ENCODE measurements around the gene CD59. TPM values are rescaled to one million over a fixed set of nuclear protein-coding genes. Genes with fewer than 3 reads are reported as not detected.

Gene CD59
- total RNA-seq, 1 donor from 2014 or later, result 816 TPM

GRCh38 chr11:33674035-33674814, 62.0 kb downstream of the CD59 start:
- ATAC-seq (no peak), DNase-seq (no peak)
- H3K4me1 ChIP-seq, result no peaks in the 10 kb centered on the region
- no peak overlapping the region for H3K4me3 ChIP-seq
- H3K36me3 ChIP-seq, result no peaks in the 10 kb centered on the region
- H3K27me3 ChIP-seq (ENCODE audit: low read depth), result no peaks in the 10 kb centered on the region
- no peaks in the 10 kb centered on the region for H3K9me3 ChIP-seq
- H3K27ac ChIP-seq, result no peak overlapping the region
- intact Hi-C loops (cut with DNase I), result no loop called here
- TF ChIP-seq, protein P1, sequence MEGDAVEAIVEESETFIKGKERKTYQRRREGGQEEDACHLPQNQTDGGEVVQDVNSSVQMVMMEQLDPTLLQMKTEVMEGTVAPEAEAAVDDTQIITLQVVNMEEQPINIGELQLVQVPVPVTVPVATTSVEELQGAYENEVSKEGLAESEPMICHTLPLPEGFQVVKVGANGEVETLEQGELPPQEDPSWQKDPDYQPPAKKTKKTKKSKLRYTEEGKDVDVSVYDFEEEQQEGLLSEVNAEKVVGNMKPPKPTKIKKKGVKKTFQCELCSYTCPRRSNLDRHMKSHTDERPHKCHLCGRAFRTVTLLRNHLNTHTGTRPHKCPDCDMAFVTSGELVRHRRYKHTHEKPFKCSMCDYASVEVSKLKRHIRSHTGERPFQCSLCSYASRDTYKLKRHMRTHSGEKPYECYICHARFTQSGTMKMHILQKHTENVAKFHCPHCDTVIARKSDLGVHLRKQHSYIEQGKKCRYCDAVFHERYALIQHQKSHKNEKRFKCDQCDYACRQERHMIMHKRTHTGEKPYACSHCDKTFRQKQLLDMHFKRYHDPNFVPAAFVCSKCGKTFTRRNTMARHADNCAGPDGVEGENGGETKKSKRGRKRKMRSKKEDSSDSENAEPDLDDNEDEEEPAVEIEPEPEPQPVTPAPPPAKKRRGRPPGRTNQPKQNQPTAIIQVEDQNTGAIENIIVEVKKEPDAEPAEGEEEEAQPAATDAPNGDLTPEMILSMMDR (IDR thresholded peaks at IDR 0.05), result no peak

- H3K9me3 ChIP-seq, result no peaks in the 10 kb centered on the region
These were observed 64.0 kb downstream of the CD59 start for GRCh38 chr11:33672273-33672672.

DNA sequence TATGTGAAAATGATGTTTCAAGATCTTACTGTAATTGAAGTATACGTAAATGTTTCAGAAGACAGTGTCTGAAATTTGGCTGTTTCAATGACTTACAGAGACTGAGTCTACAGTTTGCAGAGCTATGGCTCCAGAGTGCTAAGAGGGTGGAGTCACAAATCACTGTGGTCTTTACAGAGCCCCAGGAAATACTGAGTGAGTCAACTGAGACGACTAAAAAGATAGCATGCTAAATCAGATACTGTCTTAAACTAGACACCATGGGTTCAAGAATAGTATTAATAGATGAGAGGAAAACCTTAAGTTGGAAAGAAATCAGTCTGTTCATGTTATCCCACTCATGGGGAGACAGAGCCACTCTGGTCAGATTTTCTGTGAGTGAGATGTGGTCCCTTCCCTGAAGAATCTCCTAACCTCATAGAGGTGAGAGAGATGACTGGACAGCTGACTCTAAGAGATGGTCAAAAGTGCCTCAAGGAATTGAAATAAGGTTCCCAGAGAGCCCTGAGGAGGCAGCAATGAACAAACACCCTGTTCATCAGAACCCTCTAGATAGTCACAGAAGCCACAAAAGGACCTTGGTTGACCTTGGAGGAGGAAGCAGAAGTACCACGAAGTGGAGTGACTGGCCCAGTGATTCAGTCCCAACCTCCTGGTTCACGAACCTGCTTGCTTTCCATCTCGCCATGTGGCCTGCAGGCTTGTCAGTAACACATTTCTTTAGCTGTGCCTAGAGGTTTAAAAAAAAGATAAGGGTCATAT, 65.8 kb downstream of the CD59 start:
- no peak overlapping the region for H3K4me3 ChIP-seq
- no peaks in the 10 kb centered on the region for H3K9me3 ChIP-seq
- H3K27ac ChIP-seq, result no peak overlapping the region
- TF ChIP-seq, protein P1 (IDR thresholded peaks at IDR 0.05), result no peak
- ATAC-seq (no peak), DNase-seq (no peak)
- intact Hi-C loops (cut with DNase I), result no loop called here
- no peaks in the 10 kb centered on the region for H3K27me3 ChIP-seq (ENCODE audit: low read depth)
- no peaks in the 10 kb centered on the region for H3K4me1 ChIP-seq
- no peaks in the 10 kb centered on the region for H3K36me3 ChIP-seq

More at GRCh38 chr11:33672273-33672672, 64.0 kb downstream of the CD59 start:
- no peak for DNase-seq
- no peak for ATAC-seq
- TF ChIP-seq, protein P1 (IDR thresholded peaks at IDR 0.05), result no peak
- H3K27ac ChIP-seq, result no peak overlapping the region
- H3K27me3 ChIP-seq (ENCODE audit: low read depth), result no peaks in the 10 kb centered on the region
- H3K36me3 ChIP-seq, result no peaks in the 10 kb centered on the region
- no peaks in the 10 kb centered on the region for H3K4me1 ChIP-seq
- intact Hi-C loops (cut with DNase I), result no loop called here
- no peak overlapping the region for H3K4me3 ChIP-seq

GRCh38 chr11:33669598-33670249, 66.5 kb downstream of the CD59 start:
- Histone ChIP-seq H3K27ac (no peak overlapping the region), H3K9me3 (no peaks in the 10 kb centered on the region), H3K4me3 (no peak overlapping the region), H3K27me3 (ENCODE audit: low read depth) (no peaks in the 10 kb centered on the region), H3K4me1 (no peaks in the 10 kb centered on the region), H3K36me3 (no peaks in the 10 kb centered on the region)
- DNase-seq (no peak), ATAC-seq (no peak)
- TF ChIP-seq, protein P1 (IDR thresholded peaks at IDR 0.05), result no peak
- intact Hi-C loops (cut with DNase I), result no loop called here

GRCh38 chr11:33668951-33669596, 67.1 kb downstream of the CD59 start:
- no peaks in the 10 kb centered on the region for H3K4me1 ChIP-seq
- intact Hi-C loops (cut with DNase I), result no loop called here
- no peak overlapping the region for H3K27ac ChIP-seq
- H3K36me3 ChIP-seq, result no peaks in the 10 kb centered on the region
- TF ChIP-seq, protein P1 (IDR thresholded peaks at IDR 0.05), result no peak
- DNase-seq (no peak), ATAC-seq (no peak)
- no peaks in the 10 kb centered on the region for H3K27me3 ChIP-seq (ENCODE audit: low read depth)
- no peak overlapping the region for H3K4me3 ChIP-seq
- no peaks in the 10 kb centered on the region for H3K9me3 ChIP-seq

All from lower lobe of right lung (tissue), 2 donors.